ENCODE results near the gene PLAGL2. TPM values are rescaled to one million over a fixed set of nuclear protein-coding genes. Genes with fewer than 3 reads are reported as not detected.
"Not testable (repeated sequence)": the region's sequence is repeated elsewhere in the genome, so short reads cannot be mapped to it uniquely, and the experiment has no call there.

Gene PLAGL2
- total and polyA plus RNA-seq, 5 donors, result 4.1 to 7.8 (median 6.7) TPM

GRCh38 chr20:32189691-32190615, 17.6 kb downstream of the PLAGL2 start:
- Histone ChIP-seq H3K27ac (ENCODE audit: low read length) (peak overlapping the region; percentile 13), H3K4me1 (ENCODE audit: control insufficient read depth, insufficient read depth, low read length) (peaks cover 12% of the 10 kb centered on the region), H3K9me3 (ENCODE audit: control insufficient read depth, low read length) (no peaks in the 10 kb centered on the region), H3K27me3 (ENCODE audit: control insufficient read depth, insufficient read depth) (no peaks in the 10 kb centered on the region), H3K4me3 (ENCODE audit: low read length) (peak overlapping the region; percentile 71)
- WGBS, result 5% methylated on average over 86 of the region's 88 CpGs
- peak; percentile 53 to 57 for ATAC-seq
- peak; percentile 60 to 83 (median 77) for DNase-seq
- intact Hi-C loops (cut with DNase I), result no loop called here

DNA sequence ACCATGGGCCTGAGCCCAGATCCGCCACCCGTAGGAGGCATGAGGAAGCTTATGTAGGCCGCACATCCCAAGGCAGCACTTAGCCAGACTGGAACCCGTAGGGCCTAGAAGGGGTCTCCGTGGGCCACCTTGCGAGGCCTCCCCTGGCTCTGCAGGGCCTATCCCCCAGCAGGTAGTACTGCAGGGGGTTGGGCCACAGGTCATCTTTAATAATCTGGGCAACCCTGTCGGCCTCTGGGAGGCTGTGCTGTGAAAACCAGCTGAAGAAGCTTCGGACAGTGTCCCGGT, 18.5 kb downstream of the PLAGL2 start:
- H3K27me3 ChIP-seq (ENCODE audit: control insufficient read depth, insufficient read depth), result no peaks in the 10 kb centered on the region
- ATAC-seq (no peak), DNase-seq (no peak)
- no peaks in the 10 kb centered on the region for H3K9me3 ChIP-seq (ENCODE audit: control insufficient read depth, low read length)
- WGBS, result 94% methylated on average over 9 of the region's 9 CpGs
- H3K4me1 ChIP-seq (ENCODE audit: control insufficient read depth, insufficient read depth, low read length), result peaks cover 12% of the 10 kb centered on the region
- intact Hi-C loops (cut with DNase I), result no loop called here
- H3K27ac ChIP-seq (ENCODE audit: low read length), result no peak overlapping the region
- H3K4me3 ChIP-seq (ENCODE audit: low read length), result no peak overlapping the region

DNA sequence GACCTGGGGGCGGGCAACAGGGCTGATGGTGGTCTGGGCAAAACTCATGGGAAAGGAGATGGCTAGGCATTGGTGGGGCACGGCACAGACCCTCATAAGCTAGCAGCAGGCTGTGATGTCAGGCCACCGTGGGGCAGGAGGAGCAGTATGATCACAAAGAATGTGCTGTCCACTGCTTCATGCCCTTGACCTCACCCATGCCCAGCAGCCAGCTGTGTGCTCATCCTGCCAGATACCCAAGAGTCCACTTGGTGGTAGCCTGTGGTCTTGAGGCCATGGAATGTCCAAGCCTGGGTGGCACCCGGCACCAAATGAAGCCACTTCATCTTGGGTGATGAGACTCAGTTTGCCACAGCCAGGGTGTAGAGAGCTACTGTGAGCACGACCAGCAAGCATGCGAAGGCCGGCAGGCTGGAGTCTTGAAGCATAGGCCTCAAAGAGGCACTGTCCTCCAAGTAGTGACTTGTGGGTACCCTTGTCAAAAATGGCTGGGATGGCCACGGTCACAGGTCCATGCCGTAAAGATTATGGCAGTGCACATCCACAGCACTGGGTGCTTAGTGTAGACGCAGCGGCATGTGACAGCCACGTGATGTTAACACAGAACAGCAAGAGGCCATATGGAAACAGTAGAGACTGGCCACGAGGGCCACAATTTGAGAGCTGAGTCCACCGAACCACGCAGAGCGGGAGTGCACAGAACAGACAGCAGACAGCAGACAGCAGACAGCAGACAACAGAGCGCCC, 19.0 kb downstream of the PLAGL2 start:
- ATAC-seq (no peak), DNase-seq (no peak)
- intact Hi-C loops (cut with DNase I), result no loop called here
- Histone ChIP-seq H3K27ac (ENCODE audit: low read length) (no peak overlapping the region), H3K9me3 (ENCODE audit: control insufficient read depth, low read length) (no peaks in the 10 kb centered on the region), H3K27me3 (ENCODE audit: control insufficient read depth, insufficient read depth) (no peaks in the 10 kb centered on the region), H3K4me3 (ENCODE audit: low read length) (no peak overlapping the region), H3K4me1 (ENCODE audit: control insufficient read depth, insufficient read depth, low read length) (peaks cover 12% of the 10 kb centered on the region)
- WGBS, result 97% methylated on average over 17 of the region's 17 CpGs

- WGBS, result 95% methylated on average over 1 of the region's 1 CpG
- intact Hi-C loops (cut with DNase I), result no loop called here
- no peak overlapping the region for H3K4me3 ChIP-seq (ENCODE audit: low read length)
- H3K27me3 ChIP-seq (ENCODE audit: control insufficient read depth, insufficient read depth), result no peaks in the 10 kb centered on the region
- no peak overlapping the region for H3K27ac ChIP-seq (ENCODE audit: low read length)
- ATAC-seq (no peak), DNase-seq (no peak)
- peaks cover 12% of the 10 kb centered on the region for H3K4me1 ChIP-seq (ENCODE audit: control insufficient read depth, insufficient read depth, low read length)
- H3K9me3 ChIP-seq (ENCODE audit: control insufficient read depth, low read length), result no peaks in the 10 kb centered on the region
Observed at GRCh38 chr20:32186506-32186905, 21.0 kb downstream of the PLAGL2 start.

- 74% methylated on average over 10 of the region's 10 CpGs for WGBS
- Histone ChIP-seq H3K27me3 (ENCODE audit: control insufficient read depth, insufficient read depth) (no peaks in the 10 kb centered on the region), H3K9me3 (ENCODE audit: control insufficient read depth, low read length) (no peaks in the 10 kb centered on the region), H3K4me1 (ENCODE audit: control insufficient read depth, insufficient read depth, low read length) (peaks cover 12% of the 10 kb centered on the region), H3K27ac (ENCODE audit: low read length) (no peak overlapping the region), H3K4me3 (ENCODE audit: low read length) (no peak overlapping the region)
- DNase-seq (no peak), ATAC-seq (no peak)
- intact Hi-C loops (cut with DNase I), result no loop called here
Observed at GRCh38 chr20:32184961-32185603, 22.5 kb downstream of the PLAGL2 start.

- no peak overlapping the region for H3K27ac ChIP-seq (ENCODE audit: low read length)
- intact Hi-C loops (cut with DNase I), result no loop called here
- 90% methylated on average over 4 of the region's 4 CpGs for WGBS
- ATAC-seq (no peak), DNase-seq (no peak)
- no peaks in the 10 kb centered on the region for H3K27me3 ChIP-seq (ENCODE audit: control insufficient read depth, insufficient read depth)
- no peak overlapping the region for H3K4me3 ChIP-seq (ENCODE audit: low read length)
- peaks cover 9% of the 10 kb centered on the region for H3K4me1 ChIP-seq (ENCODE audit: control insufficient read depth, insufficient read depth, low read length)
- H3K9me3 ChIP-seq (ENCODE audit: control insufficient read depth, low read length), result no peaks in the 10 kb centered on the region
Observed at GRCh38 chr20:32183947-32184635, 23.5 kb downstream of the PLAGL2 start.

DNA sequence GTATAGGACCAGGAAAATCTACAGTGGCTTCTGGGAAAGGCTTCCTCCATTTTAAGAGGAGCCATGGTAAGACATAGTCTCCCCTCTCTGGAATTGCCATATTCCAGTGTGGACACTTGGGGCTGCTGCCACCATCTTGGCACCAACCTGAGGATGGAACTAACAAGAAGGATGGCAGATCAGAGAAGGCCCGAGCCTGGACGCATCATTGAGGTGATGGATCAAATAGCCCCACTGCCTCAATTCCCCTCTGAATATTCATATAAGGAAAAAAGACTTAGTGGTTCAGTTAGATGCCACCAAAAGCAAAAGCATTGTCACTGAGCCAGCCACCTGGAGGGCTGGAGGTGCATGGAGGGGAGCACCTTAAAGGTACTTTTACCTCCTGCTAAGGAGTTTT, 25.9 kb downstream of the PLAGL2 start:
- intact Hi-C loops (cut with DNase I), result no loop called here
- Histone ChIP-seq H3K27me3 (ENCODE audit: control insufficient read depth, insufficient read depth) (no peaks in the 10 kb centered on the region), H3K9me3 (ENCODE audit: control insufficient read depth, low read length) (no peaks in the 10 kb centered on the region), H3K4me3 (ENCODE audit: low read length) (no peak overlapping the region), H3K4me1 (ENCODE audit: control insufficient read depth, insufficient read depth, low read length) (no peaks in the 10 kb centered on the region), H3K27ac (ENCODE audit: low read length) (no peak overlapping the region)
- 94% methylated on average over 2 of the region's 2 CpGs for WGBS
- DNase-seq (no peak), ATAC-seq (no peak)

- ATAC-seq (no peak), DNase-seq (no peak)
- intact Hi-C loops (cut with DNase I), result no loop called here
- no peaks in the 10 kb centered on the region for H3K27me3 ChIP-seq (ENCODE audit: control insufficient read depth, insufficient read depth)
- no peak overlapping the region for H3K4me3 ChIP-seq (ENCODE audit: low read length)
- WGBS, result 93% methylated on average over 4 of the region's 4 CpGs
- no peaks in the 10 kb centered on the region for H3K4me1 ChIP-seq (ENCODE audit: control insufficient read depth, insufficient read depth, low read length)
- no peak overlapping the region for H3K27ac ChIP-seq (ENCODE audit: low read length)
- H3K9me3 ChIP-seq (ENCODE audit: control insufficient read depth, low read length), result no peaks in the 10 kb centered on the region
Observed at GRCh38 chr20:32179934-32180333, 27.6 kb downstream of the PLAGL2 start.

DNA sequence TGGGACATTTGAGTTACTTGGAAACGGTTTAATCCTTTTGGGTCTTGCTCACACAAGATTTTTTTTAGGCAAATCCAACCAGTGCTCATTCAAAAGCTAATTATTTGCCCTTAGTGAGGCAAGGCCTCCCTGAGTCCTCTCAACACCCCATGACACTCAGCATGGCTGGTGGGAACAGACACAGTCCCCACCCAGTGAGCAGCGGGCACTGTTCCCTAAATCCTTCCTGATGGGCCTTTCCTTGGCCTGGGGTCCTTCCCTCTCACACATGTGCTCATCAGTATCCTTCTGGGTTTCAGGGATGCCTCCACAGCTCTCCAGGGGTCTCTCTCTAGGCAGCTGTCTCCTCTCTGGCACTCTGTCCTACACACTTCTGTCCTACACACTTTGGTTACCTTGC, 28.0 kb downstream of the PLAGL2 start:
- no peak for ATAC-seq
- 86% methylated on average over 2 of the region's 2 CpGs for WGBS
- Histone ChIP-seq H3K27me3 (ENCODE audit: control insufficient read depth, insufficient read depth) (no peaks in the 10 kb centered on the region), H3K4me1 (ENCODE audit: control insufficient read depth, insufficient read depth, low read length) (no peaks in the 10 kb centered on the region), H3K4me3 (ENCODE audit: low read length) (no peak overlapping the region), H3K27ac (ENCODE audit: low read length) (no peak overlapping the region), H3K9me3 (ENCODE audit: control insufficient read depth, low read length) (no peaks in the 10 kb centered on the region)
- no peak for DNase-seq
- intact Hi-C loops (cut with DNase I), result no loop called here

DNA sequence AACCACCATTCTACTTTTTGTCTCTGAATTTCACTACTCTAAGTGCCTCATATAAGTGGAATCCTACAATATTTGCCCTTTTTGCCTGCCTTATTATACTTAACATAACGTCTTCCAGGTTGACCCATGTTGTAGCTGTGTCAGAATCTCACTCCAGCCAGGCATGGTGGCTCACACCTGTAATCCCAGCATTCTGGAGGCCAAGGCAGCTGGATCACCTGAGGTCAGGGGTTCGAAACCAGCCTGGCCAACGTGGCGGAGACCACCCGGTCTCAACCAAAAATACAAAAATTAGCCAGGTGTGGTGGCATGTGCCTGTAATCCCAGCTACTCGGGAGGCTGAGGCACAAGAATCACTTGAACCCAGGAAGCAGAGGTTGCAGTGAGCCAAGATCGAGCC, 29.8 kb downstream of the PLAGL2 start:
- intact Hi-C loops (cut with DNase I); H3K9me3 ChIP-seq (ENCODE audit: control insufficient read depth, low read length); H3K4me1 ChIP-seq (ENCODE audit: control insufficient read depth, insufficient read depth, low read length); H3K27me3 ChIP-seq (ENCODE audit: control insufficient read depth, insufficient read depth); DNase-seq; ATAC-seq; H3K4me3 ChIP-seq (ENCODE audit: low read length); H3K27ac ChIP-seq (ENCODE audit: low read length): not testable (repeated sequence)
- 95% methylated on average over 7 of the region's 7 CpGs for WGBS
